H1 (cell line): ENCODE measurements around the gene BARHL1. TPM values are rescaled to one million over a fixed set of nuclear protein-coding genes. Genes with fewer than 3 reads are reported as not detected.

Experiments used
- CTCF ChIA-PET: fragments of 300-600 bp; sonication (Branson Sonifier 250); formaldehyde crosslinking; loops from one replicate; lab custom pipeline; 2021; ENCODE audit not compliant: partially characterized antibody; lab: Charles Lee
- POLR2A ChIA-PET: fragments of 300-600 bp; sonication (Branson Sonifier 250); formaldehyde crosslinking; loops from one replicate; lab custom pipeline; 2021; ENCODE audit warnings: inconsistent platforms; ENCODE audit not compliant: partially characterized antibody; lab: Charles Lee
- DNase-seq, 2 experiments: peaks; one replicate each; pipeline versions ENCODE4 v3.0.0 to v3.0.0-alpha.2; 2010 to 2022; ENCODE audit warnings: low spot score in 2 of 2, low read depth in 1 of 2, mixed read lengths in 1 of 2
- FAIRE-seq: peaks from 2 replicates; lab custom pipeline; 2011; peaks lifted over from hg19 to GRCh38; lab: Jason Lieb, UNC
- H2AFZ ChIP-seq: 2 replicates; pipeline ENCODE4 v1.8.1; 2012; ENCODE audit warnings: low read length, inconsistent platforms
- H2AK5ac ChIP-seq: 2 replicates; pipeline ENCODE4 v1.6.1; 2013; ENCODE audit warnings: low read depth, low read length
- H2BK120ac ChIP-seq: replicated peaks from 2 replicates; pipeline ENCODE3; 2013; ENCODE audit warnings: low read depth, low read length, inconsistent platforms
- H2BK12ac ChIP-seq: 2 replicates; pipeline ENCODE4 v1.6.1; 2013; ENCODE audit warnings: low read depth, low read length
- H2BK15ac ChIP-seq: 2 replicates; pipeline ENCODE4 v1.6.1; 2013; ENCODE audit warnings: low read length
- H2BK20ac ChIP-seq: 2 replicates; pipeline ENCODE4 v1.6.1; 2013; ENCODE audit warnings: low read length
- H2BK5ac ChIP-seq: 2 replicates; pipeline ENCODE4 v1.6.1; 2013; ENCODE audit warnings: low read depth, low read length
- H3K14ac ChIP-seq: 2 replicates; pipeline ENCODE4 v1.6.1; 2013; ENCODE audit warnings: inconsistent platforms; ENCODE audit not compliant: insufficient read length
- H3K18ac ChIP-seq: 2 replicates; pipeline ENCODE4 v1.6.1; 2013; ENCODE audit warnings: low read length; ENCODE audit errors: extremely low read depth
- H3K23ac ChIP-seq: 2 replicates; pipeline ENCODE4 v1.6.1; 2013; ENCODE audit warnings: inconsistent platforms; ENCODE audit not compliant: insufficient read length
- H3K23me2 ChIP-seq: 2 replicates; pipeline ENCODE4 v1.6.1; 2013; ENCODE audit warnings: low read depth, low read length
- H3K27ac ChIP-seq: 2 replicates; pipeline ENCODE4 v1.6.1; 2011; ENCODE audit warnings: low read depth, low read length, inconsistent platforms
- H3K27me3 ChIP-seq, 4 experiments: replicated peaks in 1 of 4; 1 replicate in 1 of 4; 2 replicates in 3 of 4; pipeline versions ENCODE4 v1.6.1 to v1.8.1; 2011 to 2013; ENCODE audit warnings: low read length in 3 of 4, mild to moderate bottlenecking in 3 of 4, inconsistent platforms in 2 of 4, mixed read lengths in 2 of 4, moderate library complexity in 1 of 4; ENCODE audit not compliant: control insufficient read depth in 3 of 4, insufficient read depth in 3 of 4; ENCODE audit errors: extremely low read depth in 1 of 4
- H3K36me3 ChIP-seq, 4 experiments: 2 replicates each; pipeline versions ENCODE4 v1.6.1 to v1.8.1; 2011 to 2013; ENCODE audit warnings: mild to moderate bottlenecking in 4 of 4, low read length in 3 of 4, moderate library complexity in 2 of 4, control low read depth in 1 of 4, inconsistent platforms in 1 of 4; ENCODE audit not compliant: insufficient read depth in 4 of 4, control insufficient read depth in 2 of 4
- H3K4ac ChIP-seq: replicated peaks from 2 replicates; pipeline ENCODE3; 2013; ENCODE audit warnings: low read length, low read depth, mixed read lengths, inconsistent platforms; ENCODE audit not compliant: insufficient read length
- H3K4me1 ChIP-seq, 4 experiments: replicated peaks in 1 of 4; 1 replicate in 1 of 4; 2 replicates in 3 of 4; pipeline versions ENCODE4 v1.6.1 to v1.8.1; 2011 to 2013; ENCODE audit warnings: low read length in 3 of 4, inconsistent platforms in 2 of 4, mixed read lengths in 1 of 4; ENCODE audit not compliant: insufficient read depth in 4 of 4, control insufficient read depth in 3 of 4
- H3K4me2 ChIP-seq, 2 experiments: 2 replicates each; pipeline versions ENCODE4 v1.6.1 to v1.8.1; 2011 to 2013; ENCODE audit warnings: low read depth in 2 of 2, low read length in 2 of 2, control low read depth in 1 of 2, inconsistent platforms in 1 of 2, mild to moderate bottlenecking in 1 of 2; ENCODE audit not compliant: insufficient read depth in 1 of 2
- H3K4me3 ChIP-seq, 4 experiments: fragments of 200-600, 300-600 bp in 1 of 4; sonication (generic), shearing (Covaris generic), sonication (Bioruptor Twin) in 1 of 4; 2 replicates each; pipeline versions ENCODE4 v1.5.1 to v1.8.1; 2011 to 2016; ENCODE audit warnings: low read length in 4 of 4, low read depth in 3 of 4, control low read depth in 2 of 4, inconsistent platforms in 2 of 4, mild to moderate bottlenecking in 2 of 4, mixed read lengths in 1 of 4, moderate library complexity in 1 of 4; ENCODE audit not compliant: insufficient read depth in 2 of 4; ENCODE audit errors: extremely low read depth in 1 of 4
- H3K56ac ChIP-seq: replicated peaks from 2 replicates; pipeline ENCODE3; 2013; ENCODE audit warnings: low read depth, mild to moderate bottlenecking, mixed read lengths, low read length, inconsistent platforms; ENCODE audit not compliant: insufficient read length
- H3K79me1 ChIP-seq: 2 replicates; pipeline ENCODE4 v1.6.1; 2013; ENCODE audit warnings: low read depth, low read length, control low read depth
- H3K79me2 ChIP-seq, 2 experiments: 2 replicates each; pipeline versions ENCODE4 v1.6.1 to v1.8.1; 2012 to 2013; ENCODE audit warnings: low read length in 2 of 2, mild to moderate bottlenecking in 2 of 2, inconsistent platforms in 1 of 2; ENCODE audit not compliant: insufficient read depth in 2 of 2, control insufficient read depth in 1 of 2
- H3K9ac ChIP-seq, 4 experiments: replicated peaks in 1 of 4; 1 replicate in 1 of 4; 2 replicates in 3 of 4; pipeline versions ENCODE4 v1.6.1 to v1.8.1; 2011 to 2013; ENCODE audit warnings: low read depth in 3 of 4, low read length in 3 of 4, control low read depth in 2 of 4, mild to moderate bottlenecking in 2 of 4, moderate library complexity in 2 of 4, inconsistent platforms in 1 of 4; ENCODE audit errors: extremely low read depth in 1 of 4
- H3K9me3 ChIP-seq, 2 experiments: 2 replicates each; pipeline versions ENCODE4 v1.6.1 to v1.8.1; 2012 to 2013; ENCODE audit warnings: mild to moderate bottlenecking in 2 of 2, moderate library complexity in 2 of 2, control low read depth in 1 of 2, inconsistent platforms in 1 of 2, low read depth in 1 of 2, low read length in 1 of 2, mixed read lengths in 1 of 2; ENCODE audit not compliant: insufficient read depth in 2 of 2
- H4K20me1 ChIP-seq, 2 experiments: replicated peaks in 1 of 2; 2 replicates each; pipeline versions ENCODE3 to v1.8.1; 2011 to 2013; ENCODE audit warnings: inconsistent platforms in 2 of 2, low read length in 2 of 2, mild to moderate bottlenecking in 1 of 2; ENCODE audit not compliant: insufficient read depth in 2 of 2, control insufficient read depth in 1 of 2
- H4K5ac ChIP-seq: 2 replicates; pipeline ENCODE4 v1.6.1; 2013; ENCODE audit warnings: low read length, low read depth, mixed read lengths, inconsistent platforms; ENCODE audit not compliant: insufficient read length
- H4K8ac ChIP-seq: 2 replicates; pipeline ENCODE4 v1.8.0; 2013; ENCODE audit warnings: mild to moderate bottlenecking, moderate library complexity, low read length, inconsistent platforms; ENCODE audit not compliant: insufficient read depth; ENCODE audit errors: extremely low read depth
- H4K91ac ChIP-seq: replicated peaks from 2 replicates; pipeline ENCODE3; 2013; ENCODE audit warnings: low read length, mixed read lengths, inconsistent platforms; ENCODE audit not compliant: insufficient read length
- EZH2 ChIP-seq: fragments of 200-600 bp; sonication (generic); IDR thresholded peaks from 2 replicates; pipeline ENCODE4 v1.7.1; 2012; ENCODE audit warnings: low read depth, mild to moderate bottlenecking, moderate library complexity, low read length, inconsistent platforms; ENCODE audit not compliant: severe bottlenecking
- GABPA ChIP-seq: IDR thresholded peaks from 2 replicates; pipeline ENCODE4 v1.6.1; 2011; ENCODE audit warnings: mild to moderate bottlenecking, low read length, moderate library complexity, borderline replicate concordance; ENCODE audit not compliant: insufficient read depth
- MAX ChIP-seq: IDR thresholded peaks from 2 replicates; pipeline ENCODE4 v1.6.1; 2012; ENCODE audit warnings: inconsistent platforms
- NANOG ChIP-seq: IDR thresholded peaks from 2 replicates; pipeline ENCODE4 v1.6.1; 2011; ENCODE audit warnings: low read length, low read depth, mild to moderate bottlenecking, inconsistent platforms; ENCODE audit not compliant: insufficient read depth, poor library complexity, severe bottlenecking
- POLR2A ChIP-seq, 2 experiments: IDR thresholded peaks; 1 replicate in 1 of 2; 2 replicates in 1 of 2; pipeline ENCODE4 v1.6.1; 2011; ENCODE audit warnings: low read depth in 2 of 2, low read length in 2 of 2, mild to moderate bottlenecking in 2 of 2; ENCODE audit errors: control extremely low read depth in 1 of 2
- SAP30 ChIP-seq: fragments of 300-600 bp; sonication (generic); IDR thresholded peaks from 2 replicates; pipeline ENCODE4 v1.7.1; 2012; ENCODE audit warnings: low read length, moderate library complexity, mild to moderate bottlenecking, inconsistent platforms; ENCODE audit not compliant: insufficient read depth, insufficient replicate concordance
- WGBS, 2 experiments: shearing (Covaris generic) in 1 of 2; methylation state at CpG; one replicate each; pipeline versions ENCODE4 v1.1.6 to v1.1.7; 2013 to 2015; ENCODE audit warnings: low lambda C conversion rate in 2 of 2, mixed read lengths in 2 of 2, inconsistent platforms in 1 of 2, low coverage in 1 of 2, missing lambda C conversion rate in 1 of 2; ENCODE audit not compliant: insufficient replicate concordance in 2 of 2, insufficient coverage in 1 of 2, insufficient read length in 1 of 2; ENCODE audit errors: extremely low coverage in 1 of 2, missing lambda C conversion rate in 1 of 2; 5-methylcytosine and 5-hydroxymethylcytosine counted together
- polyA plus RNA-seq, 7 experiments: library from polyadenylated mRNA; depleted of rRNA in 3 of 7; stranded (reverse) in 5 of 7; unstranded in 2 of 7; fragments of >200 nt in 5 of 7; fragments of 200-250 nt in 2 of 7; gene quantifications; 1 replicate in 5 of 7; 2 replicates in 1 of 7; 4 replicates in 1 of 7; pipeline versions ENCODE4 v1.2.1 to v1.2.3, GENCODE V29; 2011 to 2013; ENCODE audit warnings: missing spikeins in 2 of 7, mixed read lengths in 2 of 7
- total RNA-seq: library from RNA; stranded (reverse); fragmentation: NEBNext Ultra II Directional; extraction: Animal tissue kit (Norgen Biotek cat#: 25700); gene quantifications from 2 replicates; pipeline ENCODE4 v1.2.1, GENCODE V29; 2021

BARHL1 gene
- total and polyA plus RNA-seq, 2 of the 8 experiments (the other 6 are each of a cell fraction or from before 2014, with no cell fraction given): not detected

- no peak overlapping the region for H2BK12ac ChIP-seq
- no peak overlapping the region for H2AFZ ChIP-seq
- H3K23me2 ChIP-seq: no peaks in the 10 kb centered on the region; the same call in 1 of the 2 replicates
- no peaks in the 10 kb centered on the region for H4K20me1 ChIP-seq
- H3K4me3 ChIP-seq: no peak overlapping the region
- FAIRE-seq (no peak), DNase-seq (no peak)
- no peak overlapping the region for H2BK120ac ChIP-seq
- H4K8ac ChIP-seq: no peak overlapping the region
- 0 out of 4 replicates have a peak, but pooled peaks cover 0 to 3% of the 10 kb centered on the region in 2 experiments for H3K9me3 ChIP-seq
- no peak overlapping the region for H3K56ac ChIP-seq
- CTCF ChIA-PET: interaction anchor here (0.7 kb wide), 1 partner anchor 127 kb away, joined by 3 read pairs; no protein-coding TSS in a partner anchor
- H3K4me2 ChIP-seq: no peak overlapping the region
- H3K14ac ChIP-seq: no peak overlapping the region
- no peak overlapping the region for H3K23ac ChIP-seq
- H3K27ac ChIP-seq: no peak overlapping the region
- H2BK15ac ChIP-seq: no peak overlapping the region
- WGBS, 2 experiments: 85% methylated on average over 8 of the region's 8 CpGs; no CpG with 5 or more reads in 1 of the 2 experiments
- H4K91ac ChIP-seq: no peak overlapping the region
- no peak overlapping the region for H3K18ac ChIP-seq
- H4K5ac ChIP-seq: no peak overlapping the region
- POLR2A ChIA-PET: no interaction called here
- H3K27me3 ChIP-seq: no peaks in the 10 kb centered on the region; a peak in 1 of 7 replicates
- no peaks in the 10 kb centered on the region for H3K79me1 ChIP-seq
- no peak for TF ChIP-seq MAX
- no peak for TF ChIP-seq NANOG
- no peak for TF ChIP-seq GABPA
- TF ChIP-seq POLR2A (IDR thresholded peaks at IDR 0.05; ENCODE audit: control extremely low read depth in 1 of 2, low read depth in 2 of 2, low read length in 2 of 2): no peak
- TF ChIP-seq EZH2: no peak
- TF ChIP-seq SAP30: no peak
- no peaks in the 10 kb centered on the region for H3K36me3 ChIP-seq
- H3K4ac ChIP-seq: no peak overlapping the region
- H2BK5ac ChIP-seq: no peak overlapping the region
- no peak overlapping the region for H2BK20ac ChIP-seq
- no peak overlapping the region for H3K9ac ChIP-seq
- peaks cover 0 to 3% (median 1%) of the 10 kb centered on the region in 4 experiments; a peak in 3 of 7 replicates for H3K4me1 ChIP-seq
- no peak overlapping the region for H2AK5ac ChIP-seq
- no peaks in the 10 kb centered on the region for H3K79me2 ChIP-seq
These were observed 41.4 kb upstream of the BARHL1 start for GRCh38 chr9:132541051-132541450.
